Activated CD4-positive, CD25-positive, alpha-beta regulatory T cell (primary cell): ENCODE data around the gene ATG4B.

ENCODE experiments used
- DNase-seq, 4 experiments: peaks; one replicate each; lab custom pipeline; 2025; lab: John Stamatoyannopoulos, UW

ATG4B gene

GRCh38 chr2:241613017-241613780 is 24.3 kb upstream of the ATG4B start:
- no peak for DNase-seq

- no peak for DNase-seq
These were observed 22.5 kb upstream of the ATG4B start for GRCh38 chr2:241615041-241615440.

- DNase-seq, result no peak
These were observed 21.9 kb upstream of the ATG4B start for GRCh38 chr2:241615522-241616052.

GRCh38 chr2:241616168-241617125 is 21.0 kb upstream of the ATG4B start:
- DNase-seq, result no peak

- DNase-seq, result no peak
These were observed 19.9 kb upstream of the ATG4B start for GRCh38 chr2:241617431-241618154.

- no peak for DNase-seq
These were observed 19.1 kb upstream of the ATG4B start for GRCh38 chr2:241618296-241618805.

GRCh38 chr2:241618829-241619228 is 18.7 kb upstream of the ATG4B start:
- no peak for DNase-seq

- DNase-seq, result peak in 1 of 4 experiments; percentile 68
These were observed 17.7 kb upstream of the ATG4B start for GRCh38 chr2:241619597-241620418.

GRCh38 chr2:241620419-241620769 is 17.1 kb upstream of the ATG4B start:
- DNase-seq, result peak in 2 of 4 experiments; percentile 52 to 68

- no peak for DNase-seq
These were observed 9.8 kb upstream of the ATG4B start for GRCh38 chr2:241627675-241628074.

- no peak for DNase-seq
These were observed 7.6 kb upstream of the ATG4B start for GRCh38 chr2:241629762-241630435.

- DNase-seq, result no peak
These were observed 4.8 kb upstream of the ATG4B start for GRCh38 chr2:241632478-241633325.

- DNase-seq, result no peak
These were observed 3.9 kb upstream of the ATG4B start for GRCh38 chr2:241633561-241633960.

GRCh38 chr2:241635756-241636155 is 1.7 kb upstream of the ATG4B start:
- no peak for DNase-seq

- DNase-seq, result no peak
These were observed 1.1 kb upstream of the ATG4B start for GRCh38 chr2:241636182-241637017.

- no peak for DNase-seq
These were observed 535 bp downstream of the ATG4B start for GRCh38 chr2:241637795-241638660.

GRCh38 chr2:241638940-241639339 is 1.4 kb downstream of the ATG4B start:
- DNase-seq, result no peak

GRCh38 chr2:241639385-241639784 is 1.9 kb downstream of the ATG4B start:
- DNase-seq, result no peak
